Spleen (tissue), 7 donors: ENCODE results near the gene RBBP4.

Source experiments
- POLR2A ChIP-seq, 3 donors: fragments of 450-650 bp; IDR thresholded peaks; one replicate each; pipeline ENCODE4 v1.5.1; 2017; ENCODE audit warnings: antibody characterized with exemption in 3 of 3, mild to moderate bottlenecking in 1 of 3
- POLR2AphosphoS5 ChIP-seq, 3 donors: sonication (generic); formaldehyde crosslinking; IDR thresholded peaks; one replicate each; pipeline ENCODE4 v1.5.1; 2017; ENCODE audit warnings: antibody characterized with exemption in 3 of 3
- TF ChIP-seq, protein P1 (sequence below), 11 experiments: fragments of 200-600 bp in 7 of 11; fragments of 450-650 bp in 4 of 11; sonication (generic) in 4 of 11; IDR thresholded peaks in 8 of 11; conservative IDR thresholded peaks in 3 of 11; 1 replicate in 7 of 11; 2 replicates in 4 of 11; pipeline versions ENCODE4 v1.4.0 to v1.8.0; 2016 to 2021; ENCODE audit warnings: antibody characterized with exemption in 11 of 11, inconsistent platforms in 4 of 11, mild to moderate bottlenecking in 1 of 11
- donor health status: DM: no; HTN: no; CAD: no; lungs with moderate emphysema.
- donor health status: DM: no; HTN: no; CAD: no.
- donor health status: DM: no; HTN: no; CAD: no.

GRCh38 chr1:32705516-32705915 is 54.5 kb downstream of the RBBP4 start:
- no peak for TF ChIP-seq POLR2A (IDR thresholded peaks at IDR 0.05)
- TF ChIP-seq, protein P1, sequence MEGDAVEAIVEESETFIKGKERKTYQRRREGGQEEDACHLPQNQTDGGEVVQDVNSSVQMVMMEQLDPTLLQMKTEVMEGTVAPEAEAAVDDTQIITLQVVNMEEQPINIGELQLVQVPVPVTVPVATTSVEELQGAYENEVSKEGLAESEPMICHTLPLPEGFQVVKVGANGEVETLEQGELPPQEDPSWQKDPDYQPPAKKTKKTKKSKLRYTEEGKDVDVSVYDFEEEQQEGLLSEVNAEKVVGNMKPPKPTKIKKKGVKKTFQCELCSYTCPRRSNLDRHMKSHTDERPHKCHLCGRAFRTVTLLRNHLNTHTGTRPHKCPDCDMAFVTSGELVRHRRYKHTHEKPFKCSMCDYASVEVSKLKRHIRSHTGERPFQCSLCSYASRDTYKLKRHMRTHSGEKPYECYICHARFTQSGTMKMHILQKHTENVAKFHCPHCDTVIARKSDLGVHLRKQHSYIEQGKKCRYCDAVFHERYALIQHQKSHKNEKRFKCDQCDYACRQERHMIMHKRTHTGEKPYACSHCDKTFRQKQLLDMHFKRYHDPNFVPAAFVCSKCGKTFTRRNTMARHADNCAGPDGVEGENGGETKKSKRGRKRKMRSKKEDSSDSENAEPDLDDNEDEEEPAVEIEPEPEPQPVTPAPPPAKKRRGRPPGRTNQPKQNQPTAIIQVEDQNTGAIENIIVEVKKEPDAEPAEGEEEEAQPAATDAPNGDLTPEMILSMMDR (IDR thresholded peaks at IDR 0.05 in 8 of 11, conservative IDR thresholded peaks at IDR 0.05 in 3 of 11): no peak
- TF ChIP-seq POLR2AphosphoS5 (IDR thresholded peaks at IDR 0.05): no peak
